Astrocyte of the cerebellum (primary cell): Measurements from ENCODE around the gene ACOT2.
"Not testable (repeated sequence)": the region's sequence is repeated elsewhere in the genome, so short reads cannot be mapped to it uniquely, and the experiment has no call there.

ENCODE experiments used
- DNase-seq: peaks from one replicate; pipeline ENCODE4 v3.0.0-alpha.2; 2011; ENCODE audit warnings: low read depth
- H3K4me3 ChIP-seq: 2 replicates; pipeline ENCODE4 v1.5.1; 2011; ENCODE audit warnings: mild to moderate bottlenecking, low read depth, low read length, moderate library complexity
- CTCF ChIP-seq: IDR thresholded peaks from 2 replicates; pipeline ENCODE4 v1.5.1; 2012; ENCODE audit warnings: low read length, low read depth, moderate library complexity, mild to moderate bottlenecking; ENCODE audit errors: missing control alignments
- in situ Hi-C: cut with HindIII; loops from 2 replicates; pipeline ENCODE4 v1.10.0; 2017; ENCODE audit warnings: low sequenced_read_pairs

ACOT2 gene

DNA sequence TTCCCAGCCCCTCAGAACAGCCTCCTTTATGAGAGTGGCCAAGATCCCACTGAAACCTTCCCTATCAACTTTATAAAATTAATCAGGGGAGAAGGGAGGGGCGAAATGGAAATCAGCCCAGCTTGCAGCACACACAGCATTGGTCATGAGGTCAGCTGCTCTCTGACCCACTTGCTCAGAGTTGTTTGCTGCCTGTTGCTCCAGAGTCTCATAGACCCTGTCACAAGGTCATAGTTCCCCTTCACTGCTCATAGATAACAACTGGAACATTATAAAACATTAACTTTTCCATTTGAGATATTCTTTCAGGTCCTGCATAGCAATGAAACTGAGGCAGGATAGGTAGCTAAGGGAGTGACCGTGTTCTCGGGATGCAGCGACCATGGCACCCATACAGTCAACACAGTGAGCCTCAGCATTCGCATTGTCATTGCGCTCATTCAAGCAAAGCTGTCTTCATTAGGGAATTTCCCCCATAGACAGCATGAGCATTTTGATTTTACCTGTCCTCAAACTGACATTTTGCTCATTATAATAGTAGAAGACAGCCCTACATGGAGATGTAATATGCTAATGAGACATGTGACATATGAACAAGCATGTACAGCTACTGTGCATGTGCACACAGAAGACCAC, 19.0 kb upstream of the ACOT2 start:
- H3K4me3 ChIP-seq, in situ Hi-C loops, DNase-seq: not testable (repeated sequence)

DNA sequence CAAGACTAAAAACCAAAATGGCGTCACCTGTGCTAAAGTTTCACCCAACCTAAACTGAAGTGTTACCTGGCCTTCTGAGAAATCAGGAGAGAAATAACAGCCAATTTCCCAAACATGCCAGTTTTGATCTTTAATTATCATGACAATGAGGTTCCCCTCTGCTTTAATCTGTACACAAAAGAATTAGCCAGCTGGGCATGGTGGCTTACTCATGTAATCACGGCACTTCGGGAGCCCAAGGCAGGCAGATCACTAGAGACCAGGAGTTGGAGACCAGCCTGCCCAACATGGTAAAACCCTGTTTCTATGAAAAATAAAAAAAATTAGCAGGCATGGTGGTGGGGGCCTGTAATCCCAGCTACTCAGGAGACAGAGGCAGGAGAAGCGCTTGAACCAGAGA, 15.2 kb upstream of the ACOT2 start:
- no peak for TF ChIP-seq CTCF
- DNase-seq, result no peak
- in situ Hi-C loops, result no loop called here
- H3K4me3 ChIP-seq, result no peak overlapping the region

DNA sequence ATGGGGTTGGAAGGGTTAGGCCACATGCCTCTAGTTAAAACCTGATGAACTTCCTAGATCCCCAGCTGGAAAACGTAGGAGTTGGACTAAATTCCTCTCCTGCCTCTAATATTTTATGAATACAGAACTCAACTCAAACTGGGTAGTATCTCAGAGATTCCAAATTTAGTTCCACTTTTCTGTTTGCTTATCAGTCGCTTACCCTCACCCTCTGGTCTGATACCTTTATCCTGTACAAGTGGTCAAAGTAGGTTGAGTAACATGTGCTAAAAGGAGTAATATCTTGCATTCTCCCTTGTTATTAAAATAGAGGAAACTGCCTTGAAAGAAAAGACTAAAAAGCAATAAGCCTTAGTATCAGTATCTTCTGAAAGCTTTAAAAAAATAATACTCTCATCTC, 11.8 kb upstream of the ACOT2 start:
- H3K4me3 ChIP-seq, DNase-seq, in situ Hi-C loops: not testable (repeated sequence)

GRCh38 chr14:73558238-73558637, 10.8 kb upstream of the ACOT2 start:
- in situ Hi-C loops, DNase-seq, H3K4me3 ChIP-seq: not testable (repeated sequence)

DNA sequence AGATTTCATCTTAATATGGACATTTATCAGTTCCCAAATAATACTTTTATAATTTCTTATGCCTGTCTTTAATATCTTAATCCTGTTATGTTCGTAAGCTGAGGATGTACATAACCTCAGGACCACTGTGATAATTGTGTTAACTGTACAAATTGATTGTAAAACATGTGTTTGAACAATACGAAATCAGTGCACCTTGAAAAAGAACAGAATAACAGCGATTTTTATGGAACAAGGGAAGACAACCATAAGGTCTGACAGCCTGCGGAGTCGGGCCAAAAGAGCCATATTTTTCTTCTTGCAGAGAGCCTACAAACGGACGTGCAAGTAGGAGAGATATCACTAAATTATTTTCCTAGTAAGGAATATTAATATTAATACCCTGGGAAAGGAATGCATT, 6.8 kb upstream of the ACOT2 start:
- DNase-seq, in situ Hi-C loops, H3K4me3 ChIP-seq: not testable (repeated sequence)

DNA sequence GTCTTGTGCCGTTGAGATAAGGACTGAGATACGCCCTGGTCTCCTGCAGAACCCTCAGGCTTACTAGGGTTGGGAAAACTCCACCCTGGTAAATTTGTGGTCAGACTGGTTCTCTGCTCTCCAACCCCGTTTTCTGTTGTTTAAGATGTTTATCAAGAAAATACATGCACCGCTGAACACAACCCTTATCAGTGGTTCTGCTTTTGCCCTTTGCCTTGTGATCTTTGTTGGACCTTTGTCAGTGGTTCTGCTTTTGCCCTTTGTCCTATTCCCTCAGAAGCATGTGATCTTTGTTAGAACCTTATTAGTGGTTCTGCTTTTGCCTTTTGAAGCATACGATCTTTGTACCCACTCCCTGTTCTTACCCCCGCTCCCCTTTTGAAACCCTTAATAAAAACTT, 6.3 kb upstream of the ACOT2 start:
- DNase-seq, H3K4me3 ChIP-seq, in situ Hi-C loops: not testable (repeated sequence)

- DNase-seq, H3K4me3 ChIP-seq: not testable (repeated sequence)
- in situ Hi-C loops, result loop anchor here (5.0 kb wide), 2 partner anchors 44 to 106 kb away; no protein-coding TSS in a partner anchor
Observed at GRCh38 chr14:73566431-73566830, 2.6 kb upstream of the ACOT2 start.

- H3K4me3 ChIP-seq, result not testable (repeated sequence)
Observed at GRCh38 chr14:73566935-73567334, 2.1 kb upstream of the ACOT2 start.

GRCh38 chr14:73567358-73567757, 1.7 kb upstream of the ACOT2 start:
- TF ChIP-seq CTCF, result no peak
- no peak for DNase-seq
- in situ Hi-C loops, result loop anchor here (5.0 kb wide), 2 partner anchors 45 to 105 kb away; no protein-coding TSS in a partner anchor
- no peak overlapping the region for H3K4me3 ChIP-seq

More at GRCh38 chr14:73566935-73567334, 2.1 kb upstream of the ACOT2 start:
- DNase-seq, result not testable (repeated sequence)
- in situ Hi-C loops, result loop anchor here (5.0 kb wide), 2 partner anchors 45 to 105 kb away; no protein-coding TSS in a partner anchor

DNA sequence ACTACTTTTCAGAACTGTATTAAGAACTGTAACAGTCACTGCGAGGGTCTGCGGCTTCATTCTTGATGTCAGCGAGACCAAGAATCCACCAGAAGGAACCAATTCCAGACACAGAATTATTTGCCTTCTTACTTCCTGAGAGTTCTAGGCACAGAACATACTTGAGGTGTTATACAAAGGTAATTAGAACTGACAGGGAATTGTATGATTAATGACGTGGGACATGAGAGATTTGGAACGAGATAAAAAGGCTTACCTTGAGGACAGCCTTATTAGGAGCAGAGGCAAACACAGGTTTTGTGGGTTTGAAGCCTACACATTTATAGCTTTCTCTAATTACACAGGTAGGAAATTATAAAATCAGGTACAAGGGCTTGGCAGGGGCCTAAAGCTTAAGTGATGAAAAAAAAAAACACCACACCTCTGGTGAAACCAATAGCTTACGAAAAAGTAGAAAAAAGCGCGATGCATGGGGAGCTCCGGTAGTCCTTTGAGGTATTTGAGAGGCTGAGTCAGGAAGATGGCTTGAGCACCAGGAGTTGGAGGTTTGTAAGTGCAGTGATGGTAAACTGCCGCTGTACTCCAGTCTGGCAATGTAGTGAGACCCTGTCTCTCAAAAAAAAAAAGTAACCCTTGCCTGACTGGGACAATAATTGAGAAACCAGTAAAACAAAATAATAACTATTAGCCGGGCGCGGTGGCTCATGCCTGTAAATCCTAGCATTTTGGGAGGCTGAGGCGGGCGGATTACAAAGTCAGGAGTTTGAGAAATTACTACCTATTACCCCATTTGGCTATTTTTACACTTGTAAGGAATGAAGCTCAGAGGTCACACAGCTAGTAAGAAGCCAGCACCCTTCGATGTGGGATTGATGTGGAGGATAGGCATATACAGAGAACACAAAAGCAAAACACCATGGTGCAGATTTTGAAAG, 795 bp upstream of the ACOT2 start:
- H3K4me3 ChIP-seq, result peak overlapping the region; percentile 50
- no peak for DNase-seq
- in situ Hi-C loops, result loop anchor here (5.0 kb wide), 2 partner anchors 46 to 104 kb away; no protein-coding TSS in a partner anchor

GRCh38 chr14:73568886-73569184, 178 bp upstream of the ACOT2 start:
- in situ Hi-C loops, result loop anchor here (5.0 kb wide), 2 partner anchors 47 to 103 kb away; no protein-coding TSS in a partner anchor
- DNase-seq, result not testable (repeated sequence)
- peak overlapping the region; percentile 50 for H3K4me3 ChIP-seq

More for the DNA sequence above, 795 bp upstream of the ACOT2 start:
- no peak for TF ChIP-seq CTCF
